NCI-H2227 treated with DMSO at 0.1 percent for 48 hours (cell line): ENCODE data around the gene RUNX1.

Source experiments
- DNase-seq: peaks from one replicate; lab custom pipeline; 2025; lab: John Stamatoyannopoulos, UW

The RUNX1 gene

GRCh38 chr21:34897828-34898227 lies 151.3 kb downstream of the RUNX1 start:
- no peak for DNase-seq

- DNase-seq, result no peak
These were observed 154.7 kb downstream of the RUNX1 start for GRCh38 chr21:34894401-34894800.

- DNase-seq, result no peak
These were observed 156.9 kb downstream of the RUNX1 start for GRCh38 chr21:34892209-34892608.

- DNase-seq, result no peak
These were observed 157.5 kb downstream of the RUNX1 start for GRCh38 chr21:34891613-34891943.

- no peak for DNase-seq
These were observed 158.1 kb downstream of the RUNX1 start for GRCh38 chr21:34890724-34891612.

GRCh38 chr21:34890470-34890723 lies 158.7 kb downstream of the RUNX1 start:
- DNase-seq, result no peak

GRCh38 chr21:34889676-34890469 lies 159.2 kb downstream of the RUNX1 start:
- DNase-seq, result no peak

GRCh38 chr21:34889320-34889675 lies 159.8 kb downstream of the RUNX1 start:
- DNase-seq, result no peak

GRCh38 chr21:34888569-34889319 lies 160.4 kb downstream of the RUNX1 start:
- DNase-seq, result peak; percentile 53

GRCh38 chr21:34887725-34888568 lies 161.2 kb downstream of the RUNX1 start:
- no peak for DNase-seq

- no peak for DNase-seq
These were observed 162.0 kb downstream of the RUNX1 start for GRCh38 chr21:34887105-34887442.

- DNase-seq, result no peak
These were observed 162.6 kb downstream of the RUNX1 start for GRCh38 chr21:34886240-34887104.

GRCh38 chr21:34885626-34886239 lies 163.4 kb downstream of the RUNX1 start:
- DNase-seq, result no peak

- DNase-seq, result no peak
These were observed 164.0 kb downstream of the RUNX1 start for GRCh38 chr21:34885125-34885524.

- no peak for DNase-seq
These were observed 164.7 kb downstream of the RUNX1 start for GRCh38 chr21:34884346-34884929.

GRCh38 chr21:34883491-34884271 lies 165.4 kb downstream of the RUNX1 start:
- DNase-seq, result no peak

GRCh38 chr21:34882719-34883131 lies 166.4 kb downstream of the RUNX1 start:
- DNase-seq, result no peak

GRCh38 chr21:34881839-34882371 lies 167.2 kb downstream of the RUNX1 start:
- DNase-seq, result no peak

- DNase-seq, result no peak
These were observed 167.7 kb downstream of the RUNX1 start for GRCh38 chr21:34881421-34881820.
